NCI-H526 treated with DMSO at 0.1 percent for 48 hours (cell line): ENCODE measurements around the gene ARHGEF12.

Source experiments
- DNase-seq: peaks from one replicate; lab custom pipeline; 2025; lab: John Stamatoyannopoulos, UW

Gene ARHGEF12

DNA sequence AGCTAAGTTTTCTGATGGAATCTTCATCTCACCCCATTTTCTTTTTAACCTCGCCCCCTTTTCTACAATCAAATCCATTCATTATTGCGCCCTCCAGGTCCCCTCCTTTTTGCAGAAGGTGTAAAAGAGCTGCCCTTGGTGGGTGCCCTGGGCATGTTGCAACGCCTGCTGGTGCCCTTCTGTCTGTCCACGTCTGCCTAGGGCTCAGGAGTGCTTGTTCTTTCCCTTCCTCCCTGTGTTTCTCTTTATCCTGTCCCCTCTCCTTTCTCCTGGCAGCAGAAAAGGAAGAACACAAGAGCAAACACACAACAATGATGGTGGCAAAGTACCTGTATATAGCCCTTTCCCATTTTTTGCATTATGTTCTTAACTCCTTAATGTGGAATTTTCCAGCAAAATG, 17.3 kb upstream of the ARHGEF12 start:
- no peak for DNase-seq

DNA sequence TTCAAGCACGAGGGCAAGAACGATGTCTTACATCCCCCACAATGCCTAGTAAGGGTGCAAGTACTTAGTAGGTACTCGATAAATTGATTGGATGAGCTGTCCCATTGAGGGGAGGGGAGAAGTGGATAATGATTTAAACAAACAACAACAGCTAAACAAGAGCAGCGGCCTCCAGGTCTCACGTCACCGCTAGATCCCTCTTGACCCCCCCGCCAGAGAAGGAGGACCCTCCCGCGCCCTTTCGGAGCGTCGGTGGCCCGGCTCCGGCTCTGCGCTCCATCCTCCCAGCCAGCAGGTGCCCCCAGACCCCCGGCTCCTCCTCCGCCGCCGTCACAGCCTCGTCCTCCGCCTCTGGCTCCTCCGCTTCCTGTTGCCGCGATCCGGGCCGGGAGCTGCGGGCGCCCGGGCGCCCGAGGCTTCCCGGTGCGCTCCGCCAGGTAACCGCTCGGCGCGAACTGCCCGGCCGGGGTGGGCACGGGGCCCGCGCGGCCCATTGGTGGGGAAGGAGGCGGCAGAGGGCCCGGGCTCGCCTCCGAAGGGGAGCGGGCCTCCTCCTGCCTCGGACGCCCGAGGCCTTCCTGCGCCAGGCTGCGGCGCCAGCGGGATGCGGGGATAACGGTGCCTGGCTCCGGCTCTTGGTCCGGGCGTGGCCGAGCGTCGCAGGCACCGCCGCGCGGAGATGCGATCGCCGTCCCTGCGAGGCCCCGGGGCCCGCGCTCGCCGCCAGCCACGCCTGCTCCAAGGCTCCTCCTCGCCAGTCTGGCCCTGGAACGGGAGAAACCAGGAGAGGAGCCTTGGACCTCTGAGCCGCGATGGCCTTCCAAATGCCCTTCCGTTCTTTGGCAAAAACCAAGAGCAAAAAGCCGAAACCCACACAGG, 11.0 kb upstream of the ARHGEF12 start, which contains the start of gene TLCD5:
Gene TLCD5, plus strand, starts transcription at position 368 of the 879 bp plus-strand sequence. CDS start 2,143 bp downstream, outside the sequence.
- peak; percentile 96 for DNase-seq

DNA sequence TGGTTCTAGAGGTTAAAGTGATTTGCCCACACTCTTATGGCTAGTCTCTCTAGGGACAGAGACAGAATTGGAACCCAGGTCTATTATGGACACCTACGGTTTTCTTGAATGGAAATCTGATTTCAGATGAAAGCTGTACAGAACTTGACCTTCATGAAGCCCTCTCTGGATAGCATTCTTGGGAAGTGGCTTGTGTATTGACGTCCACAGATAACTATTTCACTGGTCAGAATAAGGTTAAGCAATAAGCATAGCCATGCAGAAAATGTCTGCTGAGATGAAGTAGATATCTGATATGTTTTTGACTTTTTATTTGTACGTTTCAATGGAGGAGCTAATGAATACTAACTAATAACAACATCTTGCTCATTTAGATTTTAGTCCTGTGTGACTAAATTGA, 10.0 kb upstream of the ARHGEF12 start:
- DNase-seq, result no peak

DNA sequence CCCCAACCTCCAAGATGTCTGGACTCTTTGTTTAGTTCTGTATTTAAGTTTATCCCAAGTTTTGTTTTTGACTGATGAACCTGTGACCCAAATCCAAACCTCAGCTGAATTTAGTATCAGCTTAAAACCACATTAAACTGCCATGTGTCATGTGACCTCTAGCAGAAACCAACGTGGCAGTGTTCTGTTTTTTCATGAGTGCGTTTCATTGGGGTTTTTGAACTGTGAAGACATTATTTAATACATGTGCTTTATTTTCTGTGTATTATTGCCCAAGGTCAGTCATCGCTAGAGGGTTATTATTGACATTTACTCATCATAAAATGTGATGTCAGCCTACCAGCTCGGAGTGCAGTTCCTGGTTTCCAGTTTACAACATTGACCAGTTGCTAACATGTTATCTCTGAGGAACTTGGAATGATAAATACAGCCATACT, 9.3 kb upstream of the ARHGEF12 start:
- no peak for DNase-seq

DNA sequence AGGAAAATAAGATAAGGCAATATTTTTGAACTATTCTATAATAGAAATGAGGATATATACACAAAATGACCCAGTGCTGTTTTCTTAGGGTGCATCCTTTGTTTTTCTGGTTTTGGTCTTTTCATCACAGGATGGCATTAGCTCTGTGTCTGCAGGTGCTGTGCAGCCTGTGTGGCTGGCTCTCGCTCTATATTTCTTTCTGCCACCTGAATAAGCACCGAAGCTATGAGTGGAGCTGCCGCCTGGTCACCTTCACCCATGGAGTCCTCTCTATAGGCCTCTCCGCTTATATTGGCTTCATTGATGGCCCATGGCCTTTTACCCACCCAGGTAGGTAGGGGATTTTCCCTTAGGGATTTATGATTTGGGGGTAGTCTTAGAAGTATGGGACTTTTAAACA, 8.9 kb upstream of the ARHGEF12 start:
- DNase-seq, result no peak

DNA sequence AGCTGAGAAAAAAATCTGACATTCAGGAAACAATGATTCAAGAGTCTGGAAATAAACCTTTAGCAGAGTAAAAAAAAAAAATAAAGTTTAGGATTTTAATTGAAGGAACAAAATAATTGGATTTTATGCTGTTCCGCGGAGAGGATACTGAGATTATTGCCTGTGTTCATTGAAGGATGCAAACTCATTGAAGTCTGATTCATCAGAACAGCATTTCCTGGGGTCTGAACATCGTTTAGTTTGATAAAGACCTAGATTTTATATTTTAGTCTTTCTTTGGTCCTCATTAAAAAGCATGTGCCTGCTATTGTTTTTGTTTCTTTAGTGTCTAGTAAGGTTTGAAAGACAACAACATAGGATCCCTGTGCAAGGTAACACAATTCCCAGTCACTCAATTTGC, 6.7 kb upstream of the ARHGEF12 start:
- DNase-seq, result no peak

DNA sequence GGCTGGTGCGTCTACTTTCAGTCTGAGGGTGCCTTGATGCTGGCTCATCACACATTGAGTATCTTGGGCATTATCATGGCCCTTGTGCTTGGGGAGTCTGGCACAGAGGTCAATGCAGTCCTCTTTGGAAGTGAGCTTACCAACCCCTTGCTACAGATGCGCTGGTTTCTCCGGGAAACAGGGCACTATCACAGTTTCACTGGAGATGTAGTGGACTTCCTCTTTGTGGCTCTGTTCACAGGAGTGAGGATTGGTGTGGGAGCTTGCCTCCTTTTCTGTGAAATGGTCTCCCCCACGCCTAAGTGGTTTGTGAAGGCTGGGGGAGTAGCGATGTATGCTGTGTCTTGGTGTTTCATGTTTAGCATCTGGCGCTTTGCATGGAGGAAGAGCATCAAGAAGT, 6.2 kb upstream of the ARHGEF12 start:
- DNase-seq, result no peak

DNA sequence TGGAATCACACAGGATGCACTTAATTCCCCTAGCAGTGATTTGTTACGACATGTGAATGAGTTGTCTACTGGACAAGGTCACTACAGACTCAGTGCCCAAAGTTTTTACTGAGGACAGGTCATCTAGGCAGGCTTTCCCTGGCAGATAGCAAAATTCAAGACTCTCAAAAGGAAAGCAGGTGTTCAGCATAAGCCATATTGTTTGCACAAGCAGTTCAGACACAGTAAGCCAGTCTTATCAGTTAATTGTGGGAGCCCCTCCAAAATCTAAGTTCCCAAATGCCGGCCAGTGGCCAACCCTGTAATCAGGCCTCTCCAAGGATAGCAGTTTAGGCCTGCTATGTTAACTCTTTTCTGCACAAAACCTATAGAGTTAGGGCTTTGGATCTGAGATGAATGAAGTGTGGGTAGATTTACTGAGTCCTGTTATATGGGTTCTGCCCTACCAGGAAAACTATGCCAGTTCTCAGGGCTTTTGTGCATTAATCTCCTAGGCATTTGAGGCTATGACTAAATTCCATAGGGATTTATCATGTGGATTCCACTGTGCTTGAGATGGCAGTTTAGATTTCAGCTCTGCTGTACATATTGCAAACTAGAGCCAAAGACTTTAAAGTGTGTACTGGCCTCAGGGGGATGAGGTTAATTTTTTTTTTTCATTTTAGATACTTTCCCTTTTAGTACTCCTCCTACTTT, 4.8 kb upstream of the ARHGEF12 start:
- DNase-seq, result no peak

DNA sequence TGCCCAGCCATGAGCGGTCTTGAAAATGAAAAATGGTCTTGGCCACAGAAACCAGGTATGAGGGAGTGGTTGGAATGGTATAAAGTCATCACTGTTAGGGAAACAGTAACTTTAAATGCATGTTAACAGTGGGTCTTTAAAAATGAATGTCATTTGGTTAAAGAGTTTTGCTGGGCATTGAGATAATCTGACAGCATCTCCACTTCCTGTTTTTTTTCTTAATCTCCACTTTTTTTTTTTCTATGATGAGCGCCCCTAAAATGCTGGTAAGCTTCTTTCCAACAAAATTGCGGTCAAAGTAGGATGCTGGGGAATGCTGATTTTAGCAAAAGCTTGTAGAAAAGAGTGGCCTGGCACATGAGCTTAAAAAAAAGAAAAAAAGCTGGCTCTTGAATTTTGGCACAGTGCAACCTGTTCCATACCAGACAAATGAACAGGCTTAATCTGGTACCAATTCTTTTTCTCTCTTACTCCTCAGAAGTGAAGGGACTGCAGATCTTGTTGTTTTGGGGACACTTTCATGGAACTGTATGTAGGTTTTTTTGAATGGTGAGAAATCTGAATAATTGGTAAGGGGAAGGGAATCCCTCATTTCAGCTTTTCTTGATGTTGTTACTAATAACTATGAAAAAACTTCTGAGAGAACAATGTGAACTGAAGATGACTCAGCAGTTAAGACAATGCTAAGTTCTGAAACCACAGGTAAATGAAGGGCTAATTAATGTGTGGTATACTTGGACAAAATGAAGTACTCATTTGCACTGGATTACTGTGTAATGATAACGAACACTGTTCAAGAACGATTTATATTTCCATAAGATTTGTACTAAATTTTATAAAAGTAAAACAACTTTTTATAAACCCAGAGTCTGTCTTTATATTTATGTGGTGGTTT, 3.1 kb upstream of the ARHGEF12 start:
- no peak for DNase-seq

DNA sequence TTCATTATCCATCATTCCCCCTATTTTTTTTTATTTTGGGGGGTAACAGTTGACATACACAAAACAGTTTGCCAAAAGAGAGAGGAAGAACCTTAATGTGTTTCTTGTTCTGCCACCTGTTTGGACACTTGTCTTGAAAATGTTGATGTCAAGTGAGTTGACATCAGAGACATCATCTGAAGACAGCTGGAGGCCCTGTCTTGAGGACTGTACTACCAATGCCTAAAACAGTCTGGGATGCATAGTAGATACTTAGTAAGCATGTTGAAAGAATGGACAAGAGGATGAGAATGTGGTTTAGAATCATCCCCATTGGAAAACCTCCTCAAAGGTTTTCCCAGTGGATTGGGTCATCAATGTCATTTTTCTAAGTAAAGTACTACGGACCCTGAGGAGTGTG, 2.4 kb upstream of the ARHGEF12 start:
- DNase-seq, result no peak

DNA sequence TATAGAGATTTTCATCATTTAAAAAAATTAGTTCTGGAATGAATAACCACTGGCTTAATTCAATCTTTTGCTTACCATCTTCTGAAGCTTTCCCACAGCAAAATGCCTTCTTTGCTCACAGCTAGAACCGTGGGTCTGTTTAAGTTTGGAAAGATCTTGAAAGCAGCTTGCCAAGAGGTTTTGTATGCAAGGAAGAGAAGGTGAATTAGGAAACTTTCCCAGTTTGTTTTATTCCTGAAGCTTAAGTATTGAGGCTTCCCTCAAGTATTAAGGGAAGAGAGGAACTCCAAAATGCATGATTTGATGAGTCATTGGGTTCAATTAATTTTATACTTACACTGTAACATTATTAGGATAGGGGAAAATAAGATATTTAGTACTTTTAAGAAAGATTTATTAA, 1.9 kb upstream of the ARHGEF12 start:
- no peak for DNase-seq

DNA sequence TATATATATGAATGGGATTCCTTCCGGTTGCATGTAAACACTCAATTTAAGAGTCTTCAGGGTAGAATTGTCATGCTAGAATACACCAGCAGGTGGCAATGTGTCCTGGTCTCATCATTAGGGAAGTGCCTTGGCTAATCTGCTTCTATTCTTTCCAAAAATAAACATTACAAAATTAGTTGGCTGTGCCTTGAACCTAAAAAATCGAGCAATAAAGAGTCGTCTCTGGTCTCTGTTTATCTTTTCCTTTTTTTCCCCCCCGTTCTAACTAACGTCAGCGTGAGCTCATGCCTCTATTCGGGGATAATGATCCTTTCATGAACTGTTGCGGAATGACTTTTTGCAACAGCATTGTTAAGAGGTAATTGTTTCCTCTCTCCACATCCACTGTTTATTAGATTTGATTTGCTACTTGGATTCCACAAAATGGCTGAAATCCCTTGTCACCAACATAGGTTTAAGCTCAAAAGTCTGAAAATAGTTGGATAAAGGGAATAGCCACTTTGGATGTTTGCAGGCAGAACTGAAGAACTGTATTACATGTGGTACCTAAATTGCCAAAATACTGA, 1.2 kb upstream of the ARHGEF12 start:
- peak; percentile 95 for DNase-seq

DNA sequence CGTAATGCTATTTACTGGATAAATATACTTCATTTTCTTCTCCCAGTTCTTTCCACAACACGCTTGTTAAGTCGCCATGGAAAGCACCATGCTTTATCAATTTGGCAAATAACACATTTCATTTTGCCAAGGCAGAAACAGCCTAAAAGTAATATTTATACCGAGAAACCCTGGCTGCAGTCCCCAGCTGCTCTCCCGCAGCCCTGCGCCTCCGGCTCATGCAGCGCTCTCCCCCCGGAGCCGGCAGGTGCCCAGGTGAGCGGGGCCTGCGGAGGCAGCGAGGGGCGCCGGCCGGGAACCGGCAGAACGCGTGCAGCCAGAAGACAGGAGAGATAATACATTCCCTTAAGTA, 681 bp upstream of the ARHGEF12 start:
- DNase-seq, result peak; percentile 93

DNA sequence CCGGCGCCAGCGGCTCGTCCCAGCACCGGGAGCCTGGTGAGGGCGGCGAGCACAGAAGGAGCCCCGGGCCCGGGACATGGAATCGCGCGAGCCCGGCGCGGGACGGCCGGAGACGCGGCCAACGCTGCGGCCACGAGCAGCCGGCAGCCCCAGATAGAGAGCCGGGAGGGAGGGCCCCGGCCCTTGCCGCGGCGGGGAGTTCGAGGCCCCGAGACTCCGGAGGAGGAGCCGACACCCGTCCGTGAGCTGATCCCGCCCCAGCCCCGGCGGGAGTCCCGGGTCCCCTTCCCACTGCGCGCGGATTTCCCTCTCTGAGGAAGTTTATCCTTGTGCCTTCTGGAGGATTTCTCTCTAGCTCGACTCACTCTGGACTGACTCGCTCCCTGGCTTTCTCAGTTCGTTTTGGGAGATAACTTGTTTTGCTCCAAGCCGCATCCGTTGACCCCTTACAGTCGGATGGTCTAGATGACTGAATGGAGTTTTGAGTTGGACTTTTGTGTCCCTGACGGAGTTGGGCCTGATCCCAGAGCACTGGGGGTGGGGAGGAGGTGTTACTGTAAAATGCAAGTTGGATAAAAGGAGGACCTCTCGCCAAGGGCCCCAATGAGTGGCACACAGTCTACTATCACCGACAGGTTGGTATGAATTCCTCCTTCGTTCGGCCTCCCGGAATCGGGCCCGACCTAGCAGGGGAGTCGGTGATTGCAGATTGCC, 585 bp downstream of the ARHGEF12 start:
- DNase-seq, result peak; percentile 83

DNA sequence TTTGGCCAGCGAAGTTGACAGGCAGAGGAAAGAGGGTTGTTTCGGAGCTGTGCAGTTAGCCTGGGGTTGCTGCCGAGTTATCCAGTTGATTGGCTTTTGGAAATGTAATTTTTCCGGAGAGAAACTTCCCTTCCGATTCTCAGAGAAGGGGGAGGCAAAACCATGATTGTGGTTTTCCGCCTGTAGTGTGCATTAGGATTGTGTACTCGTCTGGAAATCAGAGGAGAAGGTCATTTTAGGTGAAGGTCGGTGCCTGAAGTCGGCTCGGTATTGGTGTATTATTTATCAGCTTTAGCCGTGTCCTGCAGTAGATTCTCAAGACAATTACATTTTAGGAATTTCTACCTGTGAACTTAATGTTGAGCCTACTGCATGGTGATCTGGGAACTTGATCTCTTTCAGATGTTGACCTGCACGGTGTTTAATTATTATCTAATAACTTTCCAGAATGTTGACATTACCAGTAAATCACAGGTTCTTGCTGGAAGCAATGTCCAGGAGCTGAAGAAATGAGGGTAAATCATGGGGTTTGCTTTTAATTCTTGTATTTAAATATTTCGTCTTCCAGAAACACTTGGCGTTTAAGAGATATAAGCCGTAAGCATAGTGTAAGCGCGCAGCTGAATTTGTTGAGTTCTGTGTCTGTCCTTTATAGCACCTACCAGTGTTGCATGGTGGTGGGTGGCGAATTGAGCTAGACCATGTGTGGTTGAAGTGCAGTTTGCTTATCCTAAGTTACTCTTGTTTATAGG, 1.3 kb downstream of the ARHGEF12 start:
- DNase-seq, result peak; percentile 91

DNA sequence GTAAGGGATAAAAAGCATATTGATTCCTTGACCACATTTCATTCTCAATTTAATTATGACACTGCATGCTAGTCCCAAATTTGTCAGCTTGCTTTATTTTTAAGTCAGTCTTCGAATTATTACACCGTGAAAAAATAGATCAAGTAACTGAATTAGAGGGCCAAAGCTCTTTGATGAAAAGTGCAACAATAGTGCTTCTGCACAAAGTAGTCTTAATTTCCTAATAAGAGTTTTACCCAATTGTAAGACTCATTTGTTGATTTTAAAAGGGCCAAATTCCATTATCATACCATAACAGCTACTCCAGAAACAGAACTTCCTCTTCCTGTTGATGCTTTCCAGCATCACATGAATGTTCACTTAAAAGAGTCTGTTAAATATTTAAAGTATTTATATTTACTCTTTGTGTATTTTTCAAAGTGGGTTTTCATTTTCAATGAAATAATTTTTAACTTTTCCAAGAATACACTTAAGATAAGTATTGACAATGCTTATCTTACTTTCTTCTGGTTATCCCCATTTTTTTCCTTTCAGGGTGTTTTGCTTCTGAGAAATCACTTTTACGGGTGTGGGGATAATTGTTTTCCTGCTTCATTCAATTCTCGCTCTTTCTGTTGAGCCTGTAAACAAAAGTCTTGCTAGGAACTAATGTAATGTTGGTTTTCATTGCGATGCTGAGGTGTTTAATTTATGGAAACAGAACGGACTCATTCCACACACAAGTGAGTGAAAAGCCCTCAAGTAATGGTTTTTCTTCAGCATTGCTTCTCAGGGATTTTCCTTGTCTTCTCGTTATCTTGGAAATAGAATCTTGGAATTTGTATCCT, 2.1 kb downstream of the ARHGEF12 start:
- no peak for DNase-seq

DNA sequence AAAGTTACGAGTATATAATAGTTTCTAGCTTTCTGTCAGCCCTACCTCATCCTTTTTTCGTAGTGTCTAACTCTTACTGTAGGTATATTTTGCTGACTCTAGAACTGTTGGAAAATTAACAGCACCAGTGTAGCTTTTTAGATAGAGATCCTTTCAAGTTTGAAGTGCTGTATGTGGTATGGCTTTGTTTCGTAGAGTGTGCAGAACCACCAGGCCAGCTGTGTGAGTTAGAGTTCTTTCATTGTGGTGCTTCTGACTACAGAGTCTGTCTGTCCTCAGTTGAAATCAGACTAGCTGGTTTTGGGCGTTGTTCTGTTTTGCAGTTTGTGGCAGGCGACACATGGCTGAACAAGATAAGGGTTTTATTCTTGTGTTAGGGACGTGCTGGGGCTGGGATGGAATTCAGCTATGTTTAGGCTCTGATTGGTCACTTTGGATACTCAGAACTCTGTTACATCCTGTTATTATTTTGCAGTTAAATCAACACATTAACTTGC, 3.2 kb downstream of the ARHGEF12 start:
- peak; percentile 89 for DNase-seq

DNA sequence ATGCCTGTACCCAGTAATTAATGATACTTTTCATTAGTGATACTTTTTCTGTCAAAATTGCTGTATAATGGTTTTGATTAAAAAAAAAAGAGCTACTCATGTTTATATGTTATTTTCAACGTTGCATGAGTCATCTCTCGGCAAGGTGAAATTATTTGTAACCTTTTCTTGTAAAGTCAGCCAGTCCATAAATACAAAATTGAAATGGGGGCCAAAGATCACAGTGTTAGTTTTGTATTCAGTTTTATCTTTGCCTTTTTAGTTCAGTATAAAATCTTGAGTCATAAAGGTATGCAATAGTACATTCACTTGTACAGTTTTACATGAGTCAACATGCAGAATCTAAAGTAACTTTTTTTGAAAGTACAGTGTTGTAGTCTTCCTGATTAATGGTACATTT, 4.3 kb downstream of the ARHGEF12 start:
- DNase-seq, result no peak

DNA sequence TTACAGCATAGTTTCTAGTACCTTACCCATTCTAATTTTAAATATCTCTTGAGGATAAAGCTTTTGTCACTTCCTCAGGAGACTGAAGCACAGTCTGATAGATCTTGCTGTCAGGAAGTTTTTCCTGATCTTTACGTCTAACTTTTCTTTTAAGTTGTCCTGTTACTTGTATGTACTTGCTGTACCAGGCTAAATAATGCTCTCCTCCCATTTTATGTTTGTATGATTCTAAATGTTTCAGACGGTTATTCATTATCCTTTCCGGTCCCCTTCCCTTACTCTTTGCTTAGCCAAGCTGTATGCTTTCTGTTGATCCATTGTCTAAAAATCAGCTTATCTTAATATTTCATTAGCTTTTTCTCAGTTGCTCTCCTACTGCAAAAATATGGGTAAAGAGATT, 6.0 kb downstream of the ARHGEF12 start:
- DNase-seq, result no peak

DNA sequence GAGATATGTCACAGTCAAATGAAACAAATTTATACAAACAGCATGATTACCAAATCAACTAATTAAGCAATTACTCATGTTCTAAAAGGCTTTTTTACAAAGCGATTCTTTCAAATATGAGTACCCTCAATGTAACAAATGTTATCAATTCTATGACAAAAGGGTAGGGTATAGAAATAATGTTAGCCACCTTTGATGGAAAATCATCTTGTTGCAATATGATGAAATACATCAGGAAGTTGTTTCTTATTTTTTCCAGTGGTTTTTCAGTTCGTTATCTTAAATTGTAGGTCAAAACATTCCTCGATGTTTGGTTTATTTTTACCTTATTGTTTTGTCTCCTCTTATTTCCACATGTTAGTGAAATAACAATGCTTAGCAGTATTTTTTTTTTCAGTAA, 6.5 kb downstream of the ARHGEF12 start:
- no peak for DNase-seq
